GM12878 (cell line): ENCODE results near the gene LIMS2.

ENCODE experiments used
- BHLHE40 ChIP-seq, 2 experiments: fragments of 450-650 bp in 1 of 2; IDR thresholded peaks; 2 replicates each; pipeline ENCODE4 v1.6.1; 2011 to 2017; ENCODE audit warnings: low read depth in 2 of 2, borderline replicate concordance in 1 of 2, improper control_type of control experiment in 1 of 2, low read length in 1 of 2, mild to moderate bottlenecking in 1 of 2
- BMI1 ChIP-seq: fragments of 450-650 bp; IDR thresholded peaks from 2 replicates; pipeline ENCODE4 v1.6.1; 2016; ENCODE audit warnings: mild to moderate bottlenecking, moderate library complexity, borderline replicate concordance
- ETV6 ChIP-seq, 2 experiments: fragments of 450-650 bp in 1 of 2; IDR thresholded peaks in 1 of 2; conservative IDR thresholded peaks in 1 of 2; 2 replicates each; pipeline ENCODE4 v1.6.1; 2014; ENCODE audit warnings: antibody characterized with exemption in 1 of 2, borderline replicate concordance in 1 of 2, low read depth in 1 of 2, mild to moderate bottlenecking in 1 of 2, moderate library complexity in 1 of 2
- FOXK2 ChIP-seq: fragments of 450-650 bp; IDR thresholded peaks from 2 replicates; pipeline ENCODE4 v1.6.1; 2017; ENCODE audit warnings: mild to moderate bottlenecking, moderate library complexity
- GABPA ChIP-seq: IDR thresholded peaks from 2 replicates; pipeline ENCODE4 v1.6.1; 2014; ENCODE audit warnings: antibody characterized with exemption, low read depth, mild to moderate bottlenecking, inconsistent platforms
- MYC ChIP-seq: IDR thresholded peaks from 2 replicates; pipeline ENCODE4 v1.6.1; 2011; ENCODE audit warnings: mild to moderate bottlenecking, low read length, moderate library complexity, inconsistent platforms; ENCODE audit not compliant: insufficient read depth, insufficient replicate concordance, insufficient read length, severe bottlenecking
- NBN ChIP-seq: fragments of 450-650 bp; IDR thresholded peaks from 2 replicates; pipeline ENCODE4 v1.6.1; 2016
- POLR2AphosphoS5 ChIP-seq: IDR thresholded peaks from 2 replicates; pipeline ENCODE4 v1.6.1; 2011; ENCODE audit warnings: mild to moderate bottlenecking, low read length, inconsistent platforms
- RAD21 ChIP-seq: IDR thresholded peaks from 2 replicates; pipeline ENCODE4 v1.6.1; 2011; ENCODE audit warnings: mild to moderate bottlenecking, low read depth, low read length, moderate library complexity; ENCODE audit not compliant: insufficient read depth
- REST ChIP-seq: IDR thresholded peaks from 2 replicates; pipeline ENCODE4 v1.6.1; 2012; ENCODE audit warnings: mild to moderate bottlenecking, low read depth, low read length
- SIN3A ChIP-seq: IDR thresholded peaks from 2 replicates; pipeline ENCODE4 v1.6.1; 2012; ENCODE audit warnings: low read depth, low read length, improper control_type of control experiment
- USF1 ChIP-seq: IDR thresholded peaks from 2 replicates; pipeline ENCODE4 v1.6.1; 2011; ENCODE audit warnings: borderline replicate concordance, low read depth, mild to moderate bottlenecking, moderate library complexity, mixed read lengths, low read length; ENCODE audit not compliant: insufficient read depth; ENCODE audit errors: extremely low read length
- TF ChIP-seq, protein P1 (sequence below), 3 experiments: IDR thresholded peaks in 2 of 3; conservative IDR thresholded peaks in 1 of 3; 2 replicates each; pipeline ENCODE4 v1.5.1; 2011; ENCODE audit warnings: low read depth in 3 of 3, low read length in 3 of 3, mild to moderate bottlenecking in 3 of 3, control low read depth in 2 of 3, moderate library complexity in 2 of 3, inconsistent platforms in 1 of 3, mixed read lengths in 1 of 3; ENCODE audit not compliant: control insufficient read depth in 2 of 3, insufficient read depth in 1 of 3; ENCODE audit errors: extremely low read depth in 1 of 3

GRCh38 chr2:127674241-127675209 is 805 bp downstream of the LIMS2 start:
- TF ChIP-seq USF1, result no peak
- no peak for TF ChIP-seq MYC
- no peak for TF ChIP-seq BHLHE40 (IDR thresholded peaks at IDR 0.05; ENCODE audit: borderline replicate concordance in 1 of 2, low read depth in 2 of 2, low read length in 1 of 2)
- TF ChIP-seq REST, result no peak
- TF ChIP-seq, protein P1, sequence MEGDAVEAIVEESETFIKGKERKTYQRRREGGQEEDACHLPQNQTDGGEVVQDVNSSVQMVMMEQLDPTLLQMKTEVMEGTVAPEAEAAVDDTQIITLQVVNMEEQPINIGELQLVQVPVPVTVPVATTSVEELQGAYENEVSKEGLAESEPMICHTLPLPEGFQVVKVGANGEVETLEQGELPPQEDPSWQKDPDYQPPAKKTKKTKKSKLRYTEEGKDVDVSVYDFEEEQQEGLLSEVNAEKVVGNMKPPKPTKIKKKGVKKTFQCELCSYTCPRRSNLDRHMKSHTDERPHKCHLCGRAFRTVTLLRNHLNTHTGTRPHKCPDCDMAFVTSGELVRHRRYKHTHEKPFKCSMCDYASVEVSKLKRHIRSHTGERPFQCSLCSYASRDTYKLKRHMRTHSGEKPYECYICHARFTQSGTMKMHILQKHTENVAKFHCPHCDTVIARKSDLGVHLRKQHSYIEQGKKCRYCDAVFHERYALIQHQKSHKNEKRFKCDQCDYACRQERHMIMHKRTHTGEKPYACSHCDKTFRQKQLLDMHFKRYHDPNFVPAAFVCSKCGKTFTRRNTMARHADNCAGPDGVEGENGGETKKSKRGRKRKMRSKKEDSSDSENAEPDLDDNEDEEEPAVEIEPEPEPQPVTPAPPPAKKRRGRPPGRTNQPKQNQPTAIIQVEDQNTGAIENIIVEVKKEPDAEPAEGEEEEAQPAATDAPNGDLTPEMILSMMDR (IDR thresholded peaks at IDR 0.05 in 2 of 3, conservative IDR thresholded peaks at IDR 0.05 in 1 of 3; ENCODE audit: control insufficient read depth in 2 of 3, extremely low read depth in 1 of 3, insufficient read depth in 1 of 3, low read depth in 3 of 3, low read length in 3 of 3), result no peak
- no peak for TF ChIP-seq POLR2AphosphoS5
- TF ChIP-seq BMI1, result no peak
- TF ChIP-seq RAD21, result no peak
- TF ChIP-seq GABPA, result no peak
- no peak for TF ChIP-seq ETV6 (conservative IDR thresholded peaks at IDR 0.05 in 1 of 2, IDR thresholded peaks at IDR 0.05 in 1 of 2; ENCODE audit: borderline replicate concordance in 1 of 2, low read depth in 1 of 2)
- TF ChIP-seq NBN, result no peak
- no peak for TF ChIP-seq FOXK2
- no peak for TF ChIP-seq SIN3A
